Esophagus squamous epithelium (tissue), 4 donors: Measurements from ENCODE around the gene CCNB2.
A peak's percentile ranks its signal among the peaks of the same experiment; 100 is the strongest.

Experiments
- CTCF ChIP-seq, 6 experiments: fragments of 450-650 bp in 4 of 6; fragments of 200-600 bp in 2 of 6; sonication (generic) in 2 of 6; IDR thresholded peaks; one replicate each; pipeline ENCODE4 v1.5.1; 2016 to 2019; ENCODE audit warnings: antibody characterized with exemption in 6 of 6, mild to moderate bottlenecking in 4 of 6, moderate library complexity in 4 of 6
- POLR2A ChIP-seq, 4 donors: fragments of 450-650 bp; IDR thresholded peaks; one replicate each; pipeline ENCODE4 v1.6.1; 2017; ENCODE audit warnings: antibody characterized with exemption in 4 of 4, mild to moderate bottlenecking in 4 of 4, moderate library complexity in 3 of 4

DNA sequence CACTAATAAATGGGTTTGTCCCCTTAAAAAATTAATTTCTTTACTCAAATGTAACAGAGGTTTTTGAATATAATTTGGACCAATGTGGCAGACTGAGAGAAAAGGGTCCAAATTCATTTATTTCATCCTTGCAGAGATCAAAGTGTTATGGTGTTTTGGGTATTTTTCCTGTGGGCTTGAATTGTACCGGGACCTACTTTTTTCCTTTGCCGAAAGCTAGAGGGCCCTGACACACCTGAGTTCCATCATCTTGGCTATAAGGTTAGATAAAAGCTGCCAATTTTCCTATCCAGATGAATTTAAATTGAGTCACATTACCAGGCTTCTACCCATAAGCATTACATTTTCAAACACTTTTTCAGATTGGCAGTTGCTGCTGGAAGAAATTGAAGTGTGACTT, 908 bp downstream of the CCNB2 start:
- TF ChIP-seq CTCF (IDR thresholded peaks at IDR 0.05) (peak in 3 of 6 experiments; percentile 9 to 30 (median 18)), POLR2A (IDR thresholded peaks at IDR 0.05) (no peak)
